ENCODE data around the gene NOS1AP. TPM values are rescaled to one million over a fixed set of nuclear protein-coding genes. Genes with fewer than 3 reads are reported as not detected.
A peak's percentile ranks its signal among the peaks of the same experiment; 100 is the strongest.

Gene NOS1AP
- total RNA-seq, 1 experiment from 2014 or later: 2.4 TPM

DNA sequence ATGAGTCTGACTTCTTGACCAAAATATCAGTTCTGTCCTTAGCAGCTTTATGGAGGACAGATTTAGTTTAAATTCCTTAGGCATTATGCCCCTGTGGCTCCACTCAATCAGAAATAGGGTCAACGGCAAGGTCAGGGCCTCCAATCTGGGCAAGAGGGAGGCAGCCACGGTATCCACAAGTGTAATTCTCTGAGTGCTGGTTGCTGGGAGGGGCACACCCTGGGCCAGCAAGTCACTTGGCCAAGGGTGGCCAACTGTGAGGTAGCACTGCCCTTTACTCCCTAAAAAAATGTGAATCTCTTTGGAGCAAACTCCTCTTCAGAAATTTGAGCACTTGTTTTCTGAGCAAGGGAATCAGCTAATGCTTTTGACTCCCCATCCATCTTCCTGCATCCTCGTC, 294.3 kb downstream of the NOS1AP start:
- Mint-ChIP-seq H3K9me3 (ENCODE audit: unreplicated experiment) (no peaks in the 10 kb centered on the region), H3K4me1 (ENCODE audit: insufficient read depth, unreplicated experiment) (peaks cover 20% of the 10 kb centered on the region), H3K4me3 (ENCODE audit: unreplicated experiment) (no peak overlapping the region), H3K27me3 (ENCODE audit: insufficient read depth, unreplicated experiment) (no peaks in the 10 kb centered on the region), H3K36me3 (ENCODE audit: insufficient read depth, unreplicated experiment) (no peaks in the 10 kb centered on the region), H3K27ac (ENCODE audit: low read depth, unreplicated experiment) (no peak overlapping the region)
- ChIA-PET CTCF (interaction anchor here (0.8 to 1.5 kb wide), 2 partner anchors 17 to 308 kb away, joined by 3 to 6 read pairs; partner anchors contain the start of gene C1orf226), POLR2A (interaction anchor here (0.7 kb wide), 1 partner anchor 8 kb away, joined by 4 read pairs; no protein-coding TSS in a partner anchor)
- intact Hi-C loops (cut with micrococcal nuclease): no loop called here
- no TSS peak for BruUV-seq (replicated peaks)
- DNase-seq (ENCODE audit: unreplicated experiment): no peak
- TF ChIP-seq, protein P1, sequence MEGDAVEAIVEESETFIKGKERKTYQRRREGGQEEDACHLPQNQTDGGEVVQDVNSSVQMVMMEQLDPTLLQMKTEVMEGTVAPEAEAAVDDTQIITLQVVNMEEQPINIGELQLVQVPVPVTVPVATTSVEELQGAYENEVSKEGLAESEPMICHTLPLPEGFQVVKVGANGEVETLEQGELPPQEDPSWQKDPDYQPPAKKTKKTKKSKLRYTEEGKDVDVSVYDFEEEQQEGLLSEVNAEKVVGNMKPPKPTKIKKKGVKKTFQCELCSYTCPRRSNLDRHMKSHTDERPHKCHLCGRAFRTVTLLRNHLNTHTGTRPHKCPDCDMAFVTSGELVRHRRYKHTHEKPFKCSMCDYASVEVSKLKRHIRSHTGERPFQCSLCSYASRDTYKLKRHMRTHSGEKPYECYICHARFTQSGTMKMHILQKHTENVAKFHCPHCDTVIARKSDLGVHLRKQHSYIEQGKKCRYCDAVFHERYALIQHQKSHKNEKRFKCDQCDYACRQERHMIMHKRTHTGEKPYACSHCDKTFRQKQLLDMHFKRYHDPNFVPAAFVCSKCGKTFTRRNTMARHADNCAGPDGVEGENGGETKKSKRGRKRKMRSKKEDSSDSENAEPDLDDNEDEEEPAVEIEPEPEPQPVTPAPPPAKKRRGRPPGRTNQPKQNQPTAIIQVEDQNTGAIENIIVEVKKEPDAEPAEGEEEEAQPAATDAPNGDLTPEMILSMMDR (IDR thresholded peaks at IDR 0.05; ENCODE audit: unreplicated experiment): no peak

DNA sequence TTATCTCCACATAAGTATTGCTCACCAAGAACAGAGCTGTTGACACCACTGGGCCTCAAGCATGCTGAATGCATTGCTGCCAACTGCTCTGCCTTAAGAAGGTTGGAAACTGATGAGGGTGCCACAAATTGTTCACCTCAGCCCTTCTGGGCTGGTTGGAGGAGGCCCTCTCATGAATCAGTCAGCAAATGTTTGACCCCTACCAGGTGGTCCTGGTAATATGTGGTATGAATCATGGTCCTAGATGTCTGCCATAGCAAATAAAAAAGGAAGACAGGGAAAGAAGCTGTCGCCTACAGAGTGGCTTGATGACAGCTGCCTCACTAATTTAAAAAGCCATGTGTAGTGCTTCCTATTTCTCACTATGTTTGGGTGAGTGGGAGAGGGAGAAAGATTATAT, 295.0 kb downstream of the NOS1AP start:
- intact Hi-C loops (cut with micrococcal nuclease): no loop called here
- H3K4me1 Mint-ChIP-seq (ENCODE audit: insufficient read depth, unreplicated experiment): peaks cover 20% of the 10 kb centered on the region
- ChIA-PET CTCF (interaction anchor here (0.9 to 1.0 kb wide), 2 partner anchors 26 to 308 kb away, joined by 3 to 4 read pairs; no protein-coding TSS in a partner anchor), POLR2A (no interaction called here)
- peak overlapping the region; percentile 55 for H3K27ac Mint-ChIP-seq (ENCODE audit: low read depth, unreplicated experiment)
- no peaks in the 10 kb centered on the region for H3K36me3 Mint-ChIP-seq (ENCODE audit: insufficient read depth, unreplicated experiment)
- no peaks in the 10 kb centered on the region for H3K9me3 Mint-ChIP-seq (ENCODE audit: unreplicated experiment)
- no peak for DNase-seq (ENCODE audit: unreplicated experiment)
- no peak overlapping the region for H3K4me3 Mint-ChIP-seq (ENCODE audit: unreplicated experiment)
- H3K27me3 Mint-ChIP-seq (ENCODE audit: insufficient read depth, unreplicated experiment): no peaks in the 10 kb centered on the region
- BruUV-seq (replicated peaks): no TSS peak
- TF ChIP-seq, protein P1 (IDR thresholded peaks at IDR 0.05; ENCODE audit: unreplicated experiment): no peak

DNA sequence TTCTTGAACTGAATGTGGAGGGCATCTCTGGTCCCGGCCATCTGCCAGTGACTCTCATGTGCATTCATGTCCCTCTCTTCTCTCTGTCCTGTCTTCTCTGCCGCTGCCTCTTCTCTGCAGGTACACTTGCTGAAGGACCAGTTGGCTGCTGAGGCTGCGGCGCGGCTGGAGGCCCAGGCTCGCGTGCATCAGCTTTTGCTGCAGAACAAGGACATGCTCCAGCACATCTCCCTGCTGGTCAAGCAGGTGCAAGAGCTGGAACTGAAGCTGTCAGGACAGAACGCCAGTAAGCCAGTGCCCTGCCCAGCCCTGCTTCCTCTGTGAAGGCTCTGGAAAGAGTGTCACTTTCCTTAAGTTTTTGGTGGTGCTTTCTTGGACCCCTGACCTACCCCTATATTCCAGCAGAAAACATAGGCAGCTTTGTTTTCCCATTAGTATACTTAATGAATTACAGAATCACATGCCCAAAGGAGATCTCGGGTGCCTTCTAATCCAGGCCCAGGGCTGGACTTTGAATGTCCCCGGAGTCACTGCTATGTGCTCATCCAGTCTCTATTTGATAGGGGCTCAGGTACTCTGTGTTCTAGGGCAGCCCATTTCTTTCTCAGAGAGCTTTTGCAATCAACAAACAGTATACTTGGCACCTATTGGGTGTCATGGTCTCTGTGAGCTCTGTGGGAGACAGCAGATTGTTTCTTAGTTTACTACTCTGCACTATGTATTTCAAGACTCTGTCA, 296.0 kb downstream of the NOS1AP start:
- no TSS peak for BruUV-seq (replicated peaks)
- POLR2A ChIA-PET: interaction anchor here (0.9 to 2.5 kb wide), 4 partner anchors 13 to 24 kb away, joined by 3 to 10 read pairs (median 4); partner anchors contain the start of gene C1orf226
- H3K27ac Mint-ChIP-seq (ENCODE audit: low read depth, unreplicated experiment): no peak overlapping the region

DNA sequence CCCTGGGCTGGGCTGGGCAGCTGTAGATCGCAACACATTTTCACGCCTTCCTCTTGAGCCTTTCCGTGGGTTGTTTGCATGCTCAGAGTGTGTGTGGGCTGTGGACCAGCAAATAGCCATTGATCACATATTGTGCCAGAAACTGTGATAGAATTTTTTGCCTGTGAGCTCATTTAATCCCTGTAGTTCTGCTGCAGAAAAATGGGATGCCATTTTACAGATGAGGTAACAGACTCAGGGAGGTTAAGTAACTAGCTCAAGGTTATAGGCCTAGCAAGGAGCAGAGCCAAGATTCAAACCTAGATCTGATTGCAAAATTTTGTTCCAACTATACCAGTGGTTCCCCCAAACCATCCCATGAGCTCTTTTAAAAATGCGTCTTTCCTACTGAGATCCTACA, 296.7 kb downstream of the NOS1AP start:
- no peak overlapping the region for H3K27ac Mint-ChIP-seq (ENCODE audit: low read depth, unreplicated experiment)
- ChIA-PET CTCF (interaction anchor here (0.7 to 4.8 kb wide), 11 partner anchors 8 to 310 kb away, joined by 3 to 21 read pairs (median 4); partner anchors contain the start of gene C1orf226), POLR2A (interaction anchor here (0.9 to 2.5 kb wide), 4 partner anchors 12 to 23 kb away, joined by 3 to 10 read pairs (median 4); partner anchors contain the start of gene C1orf226)
- no peaks in the 10 kb centered on the region for H3K36me3 Mint-ChIP-seq (ENCODE audit: insufficient read depth, unreplicated experiment)
- no TSS peak for BruUV-seq (replicated peaks)
- TF ChIP-seq, protein P1 (IDR thresholded peaks at IDR 0.05; ENCODE audit: unreplicated experiment): no peak
- peak; percentile 34 for DNase-seq (ENCODE audit: unreplicated experiment)
- no peak overlapping the region for H3K4me3 Mint-ChIP-seq (ENCODE audit: unreplicated experiment)
- H3K4me1 Mint-ChIP-seq (ENCODE audit: insufficient read depth, unreplicated experiment): peaks cover 20% of the 10 kb centered on the region
- intact Hi-C loops (cut with micrococcal nuclease): no loop called here
- H3K9me3 Mint-ChIP-seq (ENCODE audit: unreplicated experiment): no peaks in the 10 kb centered on the region
- H3K27me3 Mint-ChIP-seq (ENCODE audit: insufficient read depth, unreplicated experiment): no peaks in the 10 kb centered on the region

More for the DNA sequence above, 296.0 kb downstream of the NOS1AP start:
- no peaks in the 10 kb centered on the region for H3K36me3 Mint-ChIP-seq (ENCODE audit: insufficient read depth, unreplicated experiment)
- no peaks in the 10 kb centered on the region for H3K27me3 Mint-ChIP-seq (ENCODE audit: insufficient read depth, unreplicated experiment)
- TF ChIP-seq, protein P1 (IDR thresholded peaks at IDR 0.05; ENCODE audit: unreplicated experiment): no peak
- H3K4me3 Mint-ChIP-seq (ENCODE audit: unreplicated experiment): no peak overlapping the region
- H3K9me3 Mint-ChIP-seq (ENCODE audit: unreplicated experiment): no peaks in the 10 kb centered on the region
- CTCF ChIA-PET: interaction anchor here (0.7 to 4.8 kb wide), 11 partner anchors 9 to 309 kb away, joined by 3 to 21 read pairs (median 4); partner anchors contain the start of gene C1orf226
- intact Hi-C loops (cut with micrococcal nuclease): no loop called here
- DNase-seq (ENCODE audit: unreplicated experiment): no peak
- H3K4me1 Mint-ChIP-seq (ENCODE audit: insufficient read depth, unreplicated experiment): peaks cover 20% of the 10 kb centered on the region
